ENCODE results near the gene MIER3.

The MIER3 gene

GRCh38 chr5:56909294-56910209, 42.4 kb downstream of the MIER3 start, which contains the start of gene SETD9:
SETD9 (plus strand) TSS chr5:56909596; CDS start chr5:56909646, 50 bp downstream.
- peak; percentile 96 for DNase-seq (ENCODE audit: extremely low spot score)
- TF ChIP-seq BHLHE40 (IDR thresholded peaks at IDR 0.05; ENCODE audit: borderline replicate concordance): no peak
- TF ChIP-seq L3MBTL2 (conservative IDR thresholded peaks at IDR 0.05): peak; percentile 63; the same call in 1 of the 2 replicates
- no peak for TF ChIP-seq CTBP1 (IDR thresholded peaks at IDR 0.05; ENCODE audit: borderline replicate concordance)
- peak; percentile 62 for TF ChIP-seq ELF4 (IDR thresholded peaks at IDR 0.05)
- TF ChIP-seq FOXM1 (IDR thresholded peaks at IDR 0.05; ENCODE audit: borderline replicate concordance): 0 out of 2 replicates have a peak, but pooled peaks have one; percentile 19
- 0 out of 2 replicates have a peak, but pooled peaks have one; percentile 17 for TF ChIP-seq HDGF (IDR thresholded peaks at IDR 0.05; ENCODE audit: borderline replicate concordance)
- CTCF ChIA-PET: interaction anchor here (0.7 to 1.4 kb wide), 3 partner anchors 41 to 243 kb away, joined by 3 to 6 read pairs (median 3); no protein-coding TSS in a partner anchor
- POLR2A ChIA-PET: interaction anchor here (0.8 to 2.9 kb wide), 31 partner anchors 9 to 316 kb away, joined by 3 to 32 read pairs (median 4); partner anchors contain the start of gene GPBP1

- CTCF ChIA-PET: no interaction called here
- TF ChIP-seq NFRKB (IDR thresholded peaks at IDR 0.05) (no peak), FOXK2 (IDR thresholded peaks at IDR 0.05) (no peak), PKNOX1 (IDR thresholded peaks at IDR 0.05) (no peak), CTBP1 (IDR thresholded peaks at IDR 0.05; ENCODE audit: borderline replicate concordance) (no peak), ARNT (IDR thresholded peaks at IDR 0.05) (no peak), SP1 (IDR thresholded peaks at IDR 0.05) (no peak), FOXA1 (IDR thresholded peaks at IDR 0.05) (no peak)
- DNase-seq (ENCODE audit: extremely low spot score): peak; percentile 58
- POLR2A ChIA-PET: interaction anchor here (0.8 to 2.9 kb wide), 18 partner anchors 10 to 282 kb away, joined by 3 to 32 read pairs (median 5); partner anchors contain the start of gene GPBP1
Observed at GRCh38 chr5:56908942-56909293, 43.0 kb downstream of the MIER3 start.

- POLR2A ChIA-PET: interaction anchor here (1.5 kb wide), 1 partner anchor 237 kb away, joined by 4 read pairs; no protein-coding TSS in a partner anchor
- TF ChIP-seq SP1 (IDR thresholded peaks at IDR 0.05) (no peak), FOXM1 (IDR thresholded peaks at IDR 0.05; ENCODE audit: borderline replicate concordance) (no peak), CTBP1 (IDR thresholded peaks at IDR 0.05; ENCODE audit: borderline replicate concordance) (no peak), NFRKB (IDR thresholded peaks at IDR 0.05) (no peak), TARDBP (IDR thresholded peaks at IDR 0.05) (no peak), SUZ12 (IDR thresholded peaks at IDR 0.05) (no peak)
- peak; percentile 55 for DNase-seq (ENCODE audit: extremely low spot score)
- CTCF ChIA-PET: interaction anchor here (0.6 to 1.7 kb wide), 8 partner anchors 14 to 379 kb away, joined by 3 to 14 read pairs (median 4); no protein-coding TSS in a partner anchor
Observed at GRCh38 chr5:56900858-56901578, 50.9 kb downstream of the MIER3 start.

GRCh38 chr5:56900395-56900794, 51.5 kb downstream of the MIER3 start:
- DNase-seq (ENCODE audit: extremely low spot score): no peak
- TF ChIP-seq FOXM1 (IDR thresholded peaks at IDR 0.05; ENCODE audit: borderline replicate concordance) (no peak), PKNOX1 (IDR thresholded peaks at IDR 0.05) (no peak), HDGF (IDR thresholded peaks at IDR 0.05; ENCODE audit: borderline replicate concordance) (no peak), SUZ12 (IDR thresholded peaks at IDR 0.05) (no peak), L3MBTL2 (conservative IDR thresholded peaks at IDR 0.05) (no peak), SP1 (IDR thresholded peaks at IDR 0.05) (no peak), CTBP1 (IDR thresholded peaks at IDR 0.05; ENCODE audit: borderline replicate concordance) (no peak)
- POLR2A ChIA-PET: interaction anchor here (1.1 kb wide), 1 partner anchor 9 kb away, joined by 3 read pairs; the partner anchor contains the start of gene SETD9
- CTCF ChIA-PET: interaction anchor here (0.6 to 1.7 kb wide), 5 partner anchors 15 to 363 kb away, joined by 3 to 14 read pairs (median 5); no protein-coding TSS in a partner anchor

GRCh38 chr5:56898213-56898612, 53.7 kb downstream of the MIER3 start:
- DNase-seq (ENCODE audit: extremely low spot score): no peak
- TF ChIP-seq HDGF (IDR thresholded peaks at IDR 0.05; ENCODE audit: borderline replicate concordance) (no peak), NFRKB (IDR thresholded peaks at IDR 0.05) (no peak), FOXA1 (IDR thresholded peaks at IDR 0.05) (no peak), ARNT (IDR thresholded peaks at IDR 0.05) (no peak), L3MBTL2 (conservative IDR thresholded peaks at IDR 0.05) (no peak), ELF4 (IDR thresholded peaks at IDR 0.05) (no peak), FOXM1 (IDR thresholded peaks at IDR 0.05; ENCODE audit: borderline replicate concordance) (no peak), SP1 (IDR thresholded peaks at IDR 0.05) (no peak), SUZ12 (IDR thresholded peaks at IDR 0.05) (no peak), ZNF384 (IDR thresholded peaks at IDR 0.05) (no peak), BHLHE40 (IDR thresholded peaks at IDR 0.05; ENCODE audit: borderline replicate concordance) (no peak), CTBP1 (IDR thresholded peaks at IDR 0.05; ENCODE audit: borderline replicate concordance) (no peak), LEF1 (IDR thresholded peaks at IDR 0.05; ENCODE audit: borderline replicate concordance) (no peak), FOXK2 (IDR thresholded peaks at IDR 0.05) (no peak), PKNOX1 (IDR thresholded peaks at IDR 0.05) (no peak), TARDBP (IDR thresholded peaks at IDR 0.05) (no peak)
- POLR2A ChIA-PET: no interaction called here
- CTCF ChIA-PET: interaction anchor here (0.8 kb wide), 1 partner anchor 512 kb away, joined by 3 read pairs; no protein-coding TSS in a partner anchor

Measured in HEK293T (cell line).